ENCODE data around the gene AIFM2. TPM values are rescaled to one million over a fixed set of nuclear protein-coding genes. Genes with fewer than 3 reads are reported as not detected.

Gene AIFM2
- total RNA-seq, 5 donors from 2014 or later (not counting 1 experiment from before 2014, with no cell fraction given) = 3.2 to 5.8 (median 5.1) TPM

DNA sequence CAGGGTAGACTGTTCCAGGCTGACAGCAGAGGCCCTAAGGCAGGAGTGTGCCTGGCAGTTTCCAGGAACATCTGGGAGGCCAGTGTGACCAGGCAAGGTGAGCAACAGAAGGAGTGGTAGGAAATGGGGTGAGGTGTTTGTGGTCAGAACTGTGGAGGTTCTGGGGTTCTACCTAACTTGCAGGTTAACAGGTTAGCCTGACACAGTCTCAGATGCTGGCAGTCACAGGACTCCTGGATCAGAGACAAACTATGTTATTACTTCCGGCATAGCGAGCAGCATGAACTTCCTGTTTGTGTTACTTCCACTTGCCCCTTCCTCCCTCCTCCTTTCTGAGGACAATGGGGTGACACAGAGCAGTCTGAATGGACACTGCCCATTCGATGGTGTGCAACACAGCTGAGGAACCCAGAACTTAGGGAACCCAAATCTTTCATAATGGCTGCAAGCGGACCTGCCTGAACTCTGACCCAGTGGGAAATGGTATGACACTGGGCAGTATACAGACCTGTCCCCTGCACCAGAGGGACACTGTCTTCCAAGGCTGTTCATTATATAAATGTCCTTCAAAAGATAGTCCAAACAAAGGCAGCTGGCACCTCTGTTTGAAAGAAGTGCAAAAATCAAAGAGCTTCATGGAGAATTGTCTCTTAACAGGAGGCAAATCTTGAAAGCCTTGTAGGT is 41.6 kb upstream of the AIFM2 start:
- POLR2A ChIA-PET = interaction anchor here in 1 of 2 donors (1.5 kb wide), 1 partner anchor 11 kb away, joined by 3 read pairs; no protein-coding TSS in a partner anchor
- CTCF ChIA-PET = interaction anchor here in 1 of 2 donors (1.7 kb wide), 1 partner anchor 28 kb away, joined by 9 read pairs; the partner anchor contains the start of gene TYSND1
- DNase-seq = peak in 30 of 35 experiments; percentile 5 to 70 (median 24)
- no peak overlapping the region for H3K4me3 ChIP-seq (ENCODE audit: control insufficient read depth in 1 of 2, extremely low read depth in 1 of 2, low read length in 1 of 2)
- H3K4me1 ChIP-seq (ENCODE audit: control insufficient read depth in 1 of 2, extremely low read depth in 1 of 2, insufficient read depth in 2 of 2, low read length in 2 of 2) = peaks cover 3 to 30% of the 10 kb centered on the region in 2 experiments
- Mint-ChIP-seq H3K4me1 (peaks cover 23 to 32% (median 30%) of the 10 kb centered on the region in 3 donors), H3K27ac (peak overlapping the region; percentile 89 to 92), H3K9me3 (no peaks in the 10 kb centered on the region), H3K36me3 (no peaks in the 10 kb centered on the region), H3K4me3 (peak overlapping the region in 2 of 3 donors; percentile 19 to 29), H3K27me3 (peaks cover 0 to 5% of the 10 kb centered on the region in 2 donors)
- no peaks in the 10 kb centered on the region for H3K36me3 ChIP-seq (ENCODE audit: control insufficient read depth in 2 of 2, extremely low read depth in 1 of 2, insufficient read depth in 1 of 2, low read length in 1 of 2)
- H3K9me3 ChIP-seq = no peaks in the 10 kb centered on the region
- ATAC-seq (replicated peaks in 1 of 4) = peak in 2 of 4 experiments; percentile 7 to 27
- peak overlapping the region; percentile 56 for H3K27ac ChIP-seq (ENCODE audit: low read length)
- WGBS (ENCODE audit: insufficient coverage) = 0% methylated on average over 2 of the region's 4 CpGs
- H3K27me3 ChIP-seq (replicated peaks in 1 of 2; ENCODE audit: control insufficient read depth in 2 of 2, extremely low read depth in 1 of 2, insufficient read depth in 2 of 2, low read length in 1 of 2) = peaks cover 0 to 4% of the 10 kb centered on the region in 2 experiments

DNA sequence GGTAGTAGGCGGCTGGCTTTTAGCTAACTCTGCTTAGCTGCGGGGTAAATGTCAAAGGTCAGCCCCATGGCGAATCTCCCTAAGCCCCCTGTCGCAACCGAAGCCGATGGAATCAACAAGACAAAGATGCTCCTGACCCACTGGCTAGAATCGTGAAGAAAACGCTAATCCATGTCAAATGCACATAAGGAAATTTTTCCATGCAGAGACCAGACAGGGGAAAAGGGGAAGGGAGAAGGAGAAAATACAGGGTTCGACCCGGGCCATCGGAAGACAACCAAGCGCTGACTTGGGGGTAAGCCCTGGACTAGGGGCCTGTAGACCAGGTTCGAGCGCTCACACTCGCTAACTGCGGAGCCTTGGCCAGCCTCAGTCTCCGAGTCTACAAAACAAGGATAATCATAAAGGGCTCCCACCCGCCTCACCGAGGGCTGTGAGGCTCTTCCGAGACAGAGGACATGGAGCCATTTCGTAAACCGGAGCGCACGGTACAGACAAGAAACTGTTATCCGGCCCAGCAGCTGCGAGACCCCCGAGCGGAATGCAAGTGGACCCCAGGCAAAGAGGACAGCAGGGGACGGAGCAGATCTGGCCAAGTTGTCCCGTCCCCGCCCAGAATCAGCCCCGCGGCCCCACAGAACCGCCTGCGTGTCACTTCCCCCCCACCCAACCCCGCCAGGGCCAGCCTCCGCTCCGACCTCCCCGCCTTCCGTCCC is 37.2 kb upstream of the AIFM2 start:
- DNase-seq = peak in 7 of 35 experiments; percentile 6 to 32 (median 17)
- ATAC-seq (replicated peaks in 1 of 4) = peak; percentile 21 to 28 (median 24)
- POLR2A ChIA-PET = interaction anchor here (0.8 to 2.5 kb wide), 4 partner anchors 24 to 966 kb away, joined by 3 to 27 read pairs (median 14); partner anchors contain the start of gene TYSND1 (in 1 of the 2)
- H3K36me3 ChIP-seq (ENCODE audit: control insufficient read depth in 2 of 2, extremely low read depth in 1 of 2, insufficient read depth in 1 of 2, low read length in 1 of 2) = peaks cover 0 to 22% of the 10 kb centered on the region in 2 donors
- H3K4me1 ChIP-seq (ENCODE audit: control insufficient read depth in 1 of 2, extremely low read depth in 1 of 2, insufficient read depth in 2 of 2, low read length in 2 of 2) = peaks cover 34 to 59% of the 10 kb centered on the region in 2 experiments
- Mint-ChIP-seq H3K9me3 (no peaks in the 10 kb centered on the region), H3K4me3 (peak overlapping the region; percentile 89 to 93 (median 92)), H3K27ac (peak overlapping the region; percentile 77 to 87), H3K36me3 (peaks cover 8% of the 10 kb centered on the region), H3K4me1 (peaks cover 58 to 65% (median 64%) of the 10 kb centered on the region in 3 donors), H3K27me3 (no peaks in the 10 kb centered on the region)
- no peaks in the 10 kb centered on the region for H3K9me3 ChIP-seq
- peak overlapping the region; percentile 77 to 96 for H3K4me3 ChIP-seq (ENCODE audit: control insufficient read depth in 1 of 2, extremely low read depth in 1 of 2, low read length in 1 of 2)
- WGBS (ENCODE audit: insufficient coverage) = under 1% methylated on average over 32 of the region's 40 CpGs
- peak overlapping the region; percentile 75 for H3K27ac ChIP-seq (ENCODE audit: low read length)
- CTCF ChIA-PET = interaction anchor here in 1 of 2 donors (1.0 to 5.3 kb wide), 5 partner anchors 9 to 54 kb away, joined by 5 to 104 read pairs (median 5); partner anchors contain the start of gene TYSND1
- no peaks in the 10 kb centered on the region for H3K27me3 ChIP-seq (replicated peaks in 1 of 2; ENCODE audit: control insufficient read depth in 2 of 2, extremely low read depth in 1 of 2, insufficient read depth in 2 of 2, low read length in 1 of 2)

DNA sequence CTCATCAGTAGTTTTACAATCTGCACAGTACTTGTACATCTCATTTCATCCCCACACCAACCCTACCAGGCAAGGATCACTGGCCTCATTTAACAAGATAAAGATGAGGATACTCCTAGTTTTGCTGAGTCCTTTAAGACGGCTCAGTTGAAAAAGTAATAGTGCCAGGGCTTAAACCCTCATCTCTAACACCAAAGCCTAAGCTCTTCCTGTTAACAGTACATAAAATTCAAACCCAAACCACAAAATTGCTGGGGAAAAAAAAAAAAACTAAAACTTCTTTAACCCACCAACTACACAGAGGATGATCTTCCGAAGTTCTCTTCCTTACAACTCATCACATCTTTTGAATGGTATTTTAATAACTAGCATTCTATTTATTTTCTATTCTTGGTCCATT is 36.4 kb upstream of the AIFM2 start:
- Mint-ChIP-seq H3K36me3 (peaks cover 11% of the 10 kb centered on the region), H3K27me3 (no peaks in the 10 kb centered on the region), H3K9me3 (no peaks in the 10 kb centered on the region), H3K4me3 (peak overlapping the region; percentile 89 to 93 (median 92)), H3K27ac (peak overlapping the region; percentile 77 to 87), H3K4me1 (peaks cover 57 to 63% (median 62%) of the 10 kb centered on the region in 3 donors)
- Histone ChIP-seq H3K27ac (ENCODE audit: low read length) (peak overlapping the region; percentile 75), H3K4me3 (ENCODE audit: control insufficient read depth in 1 of 2, extremely low read depth in 1 of 2, low read length in 1 of 2) (peak overlapping the region; percentile 77 to 96), H3K36me3 (ENCODE audit: control insufficient read depth in 2 of 2, extremely low read depth in 1 of 2, insufficient read depth in 1 of 2, low read length in 1 of 2) (peaks cover 0 to 22% of the 10 kb centered on the region in 2 donors), H3K27me3 (replicated peaks in 1 of 2; ENCODE audit: control insufficient read depth in 2 of 2, extremely low read depth in 1 of 2, insufficient read depth in 2 of 2, low read length in 1 of 2) (no peaks in the 10 kb centered on the region), H3K9me3 (no peaks in the 10 kb centered on the region), H3K4me1 (ENCODE audit: control insufficient read depth in 1 of 2, extremely low read depth in 1 of 2, insufficient read depth in 2 of 2, low read length in 2 of 2) (peaks cover 42 to 53% of the 10 kb centered on the region in 2 experiments)
- DNase-seq = peak in 2 of 35 experiments; percentile 2 to 50
- ChIA-PET CTCF (interaction anchor here in 1 of 2 donors (0.6 to 5.3 kb wide), 6 partner anchors 19 to 841 kb away, joined by 3 to 104 read pairs (median 5); partner anchors contain the start of gene TYSND1), POLR2A (interaction anchor here (0.6 to 2.5 kb wide), 5 partner anchors 18 to 674 kb away, joined by 3 to 27 read pairs (median 4); partner anchors contain the start of gene TYSND1 (in 1 of the 2))
- ATAC-seq (replicated peaks in 1 of 4) = peak in 2 of 4 experiments; percentile 21 to 31
- no CpG with 5 or more reads among the region's 2 CpGs for WGBS (ENCODE audit: insufficient coverage)

DNA sequence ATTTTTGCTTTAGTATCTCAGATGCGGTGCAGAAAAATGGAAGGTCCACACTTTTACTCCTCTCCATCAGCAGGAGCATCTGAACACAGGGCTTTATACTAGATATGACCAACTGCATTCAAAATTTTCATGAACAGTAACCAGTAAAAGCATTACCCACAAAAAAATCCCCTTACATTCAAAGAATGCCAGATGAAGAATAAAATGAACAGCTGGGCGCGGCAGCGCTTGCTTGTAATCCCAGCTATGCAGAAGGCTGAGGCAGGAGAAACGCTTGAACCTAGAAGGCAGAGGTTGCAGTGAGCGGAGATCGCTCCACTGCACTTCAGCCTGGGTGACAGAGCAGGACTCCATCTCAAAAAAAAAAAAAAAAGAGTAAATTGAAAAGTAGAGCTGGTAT is 34.6 kb upstream of the AIFM2 start:
- Mint-ChIP-seq H3K27me3 (no peaks in the 10 kb centered on the region), H3K4me1 (peaks cover 67 to 76% (median 73%) of the 10 kb centered on the region in 3 donors), H3K9me3 (no peaks in the 10 kb centered on the region), H3K27ac (peak overlapping the region; percentile 37 to 73), H3K4me3 (peak overlapping the region; percentile 4 to 92 (median 31)), H3K36me3 (peaks cover 20% of the 10 kb centered on the region)
- 74% methylated on average over 4 of the region's 7 CpGs for WGBS (ENCODE audit: insufficient coverage)
- no peak for DNase-seq
- Histone ChIP-seq H3K4me1 (ENCODE audit: control insufficient read depth in 1 of 2, extremely low read depth in 1 of 2, insufficient read depth in 2 of 2, low read length in 2 of 2) (peaks cover 53 to 58% of the 10 kb centered on the region in 2 experiments), H3K27ac (ENCODE audit: low read length) (no peak overlapping the region), H3K9me3 (no peaks in the 10 kb centered on the region), H3K36me3 (ENCODE audit: control insufficient read depth in 2 of 2, extremely low read depth in 1 of 2, insufficient read depth in 1 of 2, low read length in 1 of 2) (peaks cover 0 to 22% of the 10 kb centered on the region in 2 donors), H3K4me3 (ENCODE audit: control insufficient read depth in 1 of 2, extremely low read depth in 1 of 2, low read length in 1 of 2) (no peak overlapping the region), H3K27me3 (replicated peaks in 1 of 2; ENCODE audit: control insufficient read depth in 2 of 2, extremely low read depth in 1 of 2, insufficient read depth in 2 of 2, low read length in 1 of 2) (no peaks in the 10 kb centered on the region)
- ATAC-seq (replicated peaks in 1 of 4) = no peak
- CTCF ChIA-PET = interaction anchor here (0.6 to 5.3 kb wide), 4 partner anchors 11 to 927 kb away, joined by 4 to 104 read pairs (median 6); partner anchors contain the start of gene TYSND1 (in 1 of the 2)
- POLR2A ChIA-PET = interaction anchor here in 1 of 2 donors (0.6 to 1.0 kb wide), 2 partner anchors 20 to 23 kb away, joined by 3 to 4 read pairs; no protein-coding TSS in a partner anchor

DNA sequence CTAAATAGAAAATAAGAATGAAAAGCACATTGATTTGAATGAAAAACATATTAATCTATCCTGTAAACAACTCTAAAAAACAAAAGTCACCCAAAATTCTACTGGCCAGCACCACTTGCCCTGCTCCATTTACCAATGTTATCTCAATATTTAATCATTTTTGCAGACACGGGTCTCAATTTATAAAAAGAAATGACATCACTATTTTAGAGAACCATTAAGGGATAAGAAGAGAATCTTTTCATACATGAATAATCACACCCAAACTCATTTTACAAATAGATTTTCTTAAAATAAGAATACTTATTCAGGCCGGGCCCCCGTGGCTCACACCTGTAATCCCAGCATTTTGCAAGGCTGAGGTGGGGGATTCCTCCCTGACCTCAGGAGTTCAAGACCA is 33.8 kb upstream of the AIFM2 start:
- Histone ChIP-seq H3K4me1 (ENCODE audit: control insufficient read depth in 1 of 2, extremely low read depth in 1 of 2, insufficient read depth in 2 of 2, low read length in 2 of 2) (peaks cover 60 to 62% of the 10 kb centered on the region in 2 experiments), H3K27me3 (replicated peaks in 1 of 2; ENCODE audit: control insufficient read depth in 2 of 2, extremely low read depth in 1 of 2, insufficient read depth in 2 of 2, low read length in 1 of 2) (no peaks in the 10 kb centered on the region), H3K9me3 (no peaks in the 10 kb centered on the region), H3K4me3 (ENCODE audit: control insufficient read depth in 1 of 2, extremely low read depth in 1 of 2, low read length in 1 of 2) (no peak overlapping the region), H3K36me3 (ENCODE audit: control insufficient read depth in 2 of 2, extremely low read depth in 1 of 2, insufficient read depth in 1 of 2, low read length in 1 of 2) (peaks cover 0 to 27% of the 10 kb centered on the region in 2 donors), H3K27ac (ENCODE audit: low read length) (no peak overlapping the region)
- Mint-ChIP-seq H3K27me3 (no peaks in the 10 kb centered on the region), H3K9me3 (no peaks in the 10 kb centered on the region), H3K36me3 (peaks cover 25% of the 10 kb centered on the region), H3K4me3 (peak overlapping the region in 1 of 3 donors; percentile 27), H3K27ac (peak overlapping the region; percentile 9 to 74), H3K4me1 (peaks cover 75 to 82% (median 80%) of the 10 kb centered on the region in 3 donors)
- ChIA-PET POLR2A (no interaction called here), CTCF (interaction anchor here in 1 of 2 donors (0.7 to 5.3 kb wide), 3 partner anchors 10 to 65 kb away, joined by 4 to 104 read pairs (median 5); partner anchors contain the start of gene TYSND1)
- DNase-seq (no peak), ATAC-seq (replicated peaks in 1 of 4) (no peak)
- WGBS (ENCODE audit: insufficient coverage) = no CpG with 5 or more reads among the region's 3 CpGs
